ENCODE measurements around the gene LILRB1.

Gene LILRB1

DNA sequence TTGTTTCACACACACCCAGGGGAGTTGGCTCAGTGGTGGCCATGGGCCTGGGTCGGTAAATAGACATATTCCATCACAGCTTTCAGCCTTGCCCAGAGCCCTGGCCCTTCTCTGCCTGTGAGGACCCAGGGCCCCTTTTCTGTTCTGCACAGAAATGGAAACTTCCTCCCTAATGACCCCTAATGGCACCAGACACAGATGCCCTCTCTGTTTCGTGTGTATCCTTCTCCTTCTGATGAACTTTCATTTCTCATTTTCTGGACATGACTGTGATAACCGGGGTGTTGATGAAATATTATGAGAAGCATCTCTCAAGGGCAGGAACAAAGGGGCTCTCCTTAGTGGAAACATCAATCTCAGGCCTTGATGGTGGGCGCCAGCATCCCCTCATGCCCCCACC lies 24.1 kb upstream of the LILRB1 start:
- DNase-seq (ENCODE audit: extremely low spot score) = no peak
- CTCF ChIA-PET = no interaction called here
- TF ChIP-seq ARNT (IDR thresholded peaks at IDR 0.05) (no peak), NFRKB (IDR thresholded peaks at IDR 0.05) (no peak), HDGF (IDR thresholded peaks at IDR 0.05; ENCODE audit: borderline replicate concordance) (no peak), FOXM1 (IDR thresholded peaks at IDR 0.05; ENCODE audit: borderline replicate concordance) (no peak), TARDBP (IDR thresholded peaks at IDR 0.05) (no peak), SP1 (IDR thresholded peaks at IDR 0.05) (no peak), BHLHE40 (IDR thresholded peaks at IDR 0.05; ENCODE audit: borderline replicate concordance) (no peak), ELF4 (IDR thresholded peaks at IDR 0.05) (no peak), SUZ12 (IDR thresholded peaks at IDR 0.05) (no peak), L3MBTL2 (conservative IDR thresholded peaks at IDR 0.05) (no peak), FOXA1 (IDR thresholded peaks at IDR 0.05) (no peak), CTBP1 (IDR thresholded peaks at IDR 0.05; ENCODE audit: borderline replicate concordance) (no peak), ZNF384 (IDR thresholded peaks at IDR 0.05) (no peak), FOXK2 (IDR thresholded peaks at IDR 0.05) (no peak), LEF1 (IDR thresholded peaks at IDR 0.05; ENCODE audit: borderline replicate concordance) (no peak)
- TF ChIP-seq, protein P1, sequence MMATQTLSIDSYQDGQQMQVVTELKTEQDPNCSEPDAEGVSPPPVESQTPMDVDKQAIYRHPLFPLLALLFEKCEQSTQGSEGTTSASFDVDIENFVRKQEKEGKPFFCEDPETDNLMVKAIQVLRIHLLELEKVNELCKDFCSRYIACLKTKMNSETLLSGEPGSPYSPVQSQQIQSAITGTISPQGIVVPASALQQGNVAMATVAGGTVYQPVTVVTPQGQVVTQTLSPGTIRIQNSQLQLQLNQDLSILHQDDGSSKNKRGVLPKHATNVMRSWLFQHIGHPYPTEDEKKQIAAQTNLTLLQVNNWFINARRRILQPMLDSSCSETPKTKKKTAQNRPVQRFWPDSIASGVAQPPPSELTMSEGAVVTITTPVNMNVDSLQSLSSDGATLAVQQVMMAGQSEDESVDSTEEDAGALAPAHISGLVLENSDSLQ (IDR thresholded peaks at IDR 0.05) = no peak
- POLR2A ChIA-PET = no interaction called here

- ChIA-PET CTCF (no interaction called here), POLR2A (no interaction called here)
- no peak for DNase-seq (ENCODE audit: extremely low spot score)
- TF ChIP-seq TARDBP (IDR thresholded peaks at IDR 0.05) = no peak
- TF ChIP-seq BHLHE40 (IDR thresholded peaks at IDR 0.05; ENCODE audit: borderline replicate concordance) = no peak
- TF ChIP-seq ZNF384 (IDR thresholded peaks at IDR 0.05) = no peak
- TF ChIP-seq FOXM1 (IDR thresholded peaks at IDR 0.05; ENCODE audit: borderline replicate concordance) = no peak
- TF ChIP-seq, protein P1 (IDR thresholded peaks at IDR 0.05) = no peak
- TF ChIP-seq SP1 (IDR thresholded peaks at IDR 0.05) = no peak
- TF ChIP-seq NFRKB (IDR thresholded peaks at IDR 0.05) = no peak
- TF ChIP-seq ELF4 (IDR thresholded peaks at IDR 0.05) = no peak
- TF ChIP-seq LEF1 (IDR thresholded peaks at IDR 0.05; ENCODE audit: borderline replicate concordance) = no peak
- TF ChIP-seq CTBP1 (IDR thresholded peaks at IDR 0.05; ENCODE audit: borderline replicate concordance) = no peak
- TF ChIP-seq ARNT (IDR thresholded peaks at IDR 0.05) = no peak
- TF ChIP-seq L3MBTL2 (conservative IDR thresholded peaks at IDR 0.05) = no peak
- no peak for TF ChIP-seq FOXA1 (IDR thresholded peaks at IDR 0.05)
- no peak for TF ChIP-seq HDGF (IDR thresholded peaks at IDR 0.05; ENCODE audit: borderline replicate concordance)
- no peak for TF ChIP-seq FOXK2 (IDR thresholded peaks at IDR 0.05)
- no peak for TF ChIP-seq SUZ12 (IDR thresholded peaks at IDR 0.05)
These were observed 23.1 kb upstream of the LILRB1 start for GRCh38 chr19:54606891-54607784.

DNA sequence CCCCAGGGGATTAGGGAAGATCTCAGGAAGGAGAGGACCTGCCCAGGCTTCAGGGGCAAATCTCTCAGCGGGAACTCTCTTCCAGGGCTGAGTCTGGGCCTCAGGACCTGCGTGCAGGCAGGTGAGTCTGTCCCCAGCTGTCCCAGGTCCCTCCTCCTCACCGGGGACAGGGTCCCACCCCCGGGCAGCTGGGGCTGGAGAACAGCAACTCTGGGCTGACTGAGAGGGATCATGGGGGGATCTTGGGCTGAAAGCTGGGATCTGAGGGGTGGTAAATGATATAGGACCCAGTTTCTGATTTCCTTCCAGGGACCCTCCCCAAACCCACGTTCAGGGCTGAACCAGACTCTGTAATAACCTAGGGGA lies 22.5 kb upstream of the LILRB1 start:
- CTCF ChIA-PET = no interaction called here

GRCh38 chr19:54608205-54608604 lies 22.1 kb upstream of the LILRB1 start:
- ChIA-PET POLR2A (no interaction called here), CTCF (no interaction called here)
- DNase-seq (ENCODE audit: extremely low spot score) = no peak
- TF ChIP-seq HDGF (IDR thresholded peaks at IDR 0.05; ENCODE audit: borderline replicate concordance) (no peak), BHLHE40 (IDR thresholded peaks at IDR 0.05; ENCODE audit: borderline replicate concordance) (no peak), ELF4 (IDR thresholded peaks at IDR 0.05) (no peak), NFRKB (IDR thresholded peaks at IDR 0.05) (no peak), SUZ12 (IDR thresholded peaks at IDR 0.05) (no peak)

More for the DNA sequence above, 22.5 kb upstream of the LILRB1 start:
- POLR2A ChIA-PET = no interaction called here
- TF ChIP-seq LEF1 (IDR thresholded peaks at IDR 0.05; ENCODE audit: borderline replicate concordance) (no peak), TARDBP (IDR thresholded peaks at IDR 0.05) (no peak), FOXK2 (IDR thresholded peaks at IDR 0.05) (no peak), FOXM1 (IDR thresholded peaks at IDR 0.05; ENCODE audit: borderline replicate concordance) (no peak), ARNT (IDR thresholded peaks at IDR 0.05) (no peak), L3MBTL2 (conservative IDR thresholded peaks at IDR 0.05) (no peak), FOXA1 (IDR thresholded peaks at IDR 0.05) (no peak), SUZ12 (IDR thresholded peaks at IDR 0.05) (no peak), ELF4 (IDR thresholded peaks at IDR 0.05) (no peak), BHLHE40 (IDR thresholded peaks at IDR 0.05; ENCODE audit: borderline replicate concordance) (no peak), ZNF384 (IDR thresholded peaks at IDR 0.05) (no peak), CTBP1 (IDR thresholded peaks at IDR 0.05; ENCODE audit: borderline replicate concordance) (no peak), HDGF (IDR thresholded peaks at IDR 0.05; ENCODE audit: borderline replicate concordance) (no peak), SP1 (IDR thresholded peaks at IDR 0.05) (no peak), NFRKB (IDR thresholded peaks at IDR 0.05) (no peak)
- DNase-seq (ENCODE audit: extremely low spot score) = no peak

GRCh38 chr19:54608792-54609191 lies 21.5 kb upstream of the LILRB1 start:
- TF ChIP-seq FOXM1 (IDR thresholded peaks at IDR 0.05; ENCODE audit: borderline replicate concordance) (no peak), LEF1 (IDR thresholded peaks at IDR 0.05; ENCODE audit: borderline replicate concordance) (no peak), NFRKB (IDR thresholded peaks at IDR 0.05) (no peak), ELF4 (IDR thresholded peaks at IDR 0.05) (no peak), ARNT (IDR thresholded peaks at IDR 0.05) (no peak), CTBP1 (IDR thresholded peaks at IDR 0.05; ENCODE audit: borderline replicate concordance) (no peak), TARDBP (IDR thresholded peaks at IDR 0.05) (no peak), ZNF384 (IDR thresholded peaks at IDR 0.05) (no peak), SP1 (IDR thresholded peaks at IDR 0.05) (no peak), FOXK2 (IDR thresholded peaks at IDR 0.05) (no peak), BHLHE40 (IDR thresholded peaks at IDR 0.05; ENCODE audit: borderline replicate concordance) (no peak)
- ChIA-PET POLR2A (no interaction called here), CTCF (no interaction called here)
- DNase-seq (ENCODE audit: extremely low spot score) = no peak

GRCh38 chr19:54609356-54609791 lies 20.9 kb upstream of the LILRB1 start:
- DNase-seq (ENCODE audit: extremely low spot score) = no peak
- ChIA-PET CTCF (no interaction called here), POLR2A (no interaction called here)
- no peak for TF ChIP-seq TARDBP (IDR thresholded peaks at IDR 0.05)
- TF ChIP-seq SUZ12 (IDR thresholded peaks at IDR 0.05) = no peak
- TF ChIP-seq ZNF384 (IDR thresholded peaks at IDR 0.05) = no peak
- no peak for TF ChIP-seq BHLHE40 (IDR thresholded peaks at IDR 0.05; ENCODE audit: borderline replicate concordance)
- TF ChIP-seq FOXK2 (IDR thresholded peaks at IDR 0.05) = no peak
- TF ChIP-seq, protein P1 (IDR thresholded peaks at IDR 0.05) = no peak
- TF ChIP-seq ELF4 (IDR thresholded peaks at IDR 0.05) = no peak
- TF ChIP-seq CTBP1 (IDR thresholded peaks at IDR 0.05; ENCODE audit: borderline replicate concordance) = no peak
- no peak for TF ChIP-seq LEF1 (IDR thresholded peaks at IDR 0.05; ENCODE audit: borderline replicate concordance)

Measured in HEK293T (cell line).